Type B pancreatic cell (in vitro differentiated cells): Measurements from ENCODE around the gene CUL4A. TPM values are rescaled to one million over a fixed set of nuclear protein-coding genes. Genes with fewer than 3 reads are reported as not detected.

Experiments used
- DNase-seq: peaks from one replicate; pipeline ENCODE4 v3.0.0; 2021; ENCODE audit warnings: mixed read lengths; ENCODE audit not compliant: unreplicated experiment; ENCODE audit errors: extremely low spot score
- H3K27ac Mint-ChIP-seq: 2 replicates; pipeline ENCODE4 v1.8.0; 2021; ENCODE audit warnings: mild to moderate bottlenecking, mixed read lengths
- H3K27me3 Mint-ChIP-seq: 2 replicates; pipeline ENCODE4 v1.8.0; 2021; ENCODE audit warnings: mixed read lengths
- H3K36me3 Mint-ChIP-seq: 2 replicates; pipeline ENCODE4 v1.8.0; 2021; ENCODE audit warnings: mixed read lengths
- H3K4me1 Mint-ChIP-seq: one replicate; pipeline ENCODE4 v1.8.0; 2021; ENCODE audit warnings: mixed read lengths; ENCODE audit not compliant: unreplicated experiment
- H3K4me3 Mint-ChIP-seq: 2 replicates; pipeline ENCODE4 v1.8.0; 2021; ENCODE audit warnings: mild to moderate bottlenecking, mixed read lengths
- H3K9me3 Mint-ChIP-seq: 2 replicates; pipeline ENCODE4 v1.8.0; 2021; ENCODE audit warnings: mixed read lengths
- CTCF ChIP-seq: fragments of 200-600 bp; sonication (generic); conservative IDR thresholded peaks from 2 replicates; pipeline ENCODE4 v1.5.0; 2021; ENCODE audit warnings: antibody characterized with exemption, mild to moderate bottlenecking
- total RNA-seq: library from RNA; stranded (reverse); gene quantifications from 2 replicates; pipeline ENCODE4 v1.2.1, GENCODE V29; 2021; ENCODE audit warnings: low replicate concordance

Gene CUL4A
- total RNA-seq, 1 donor from 2014 or later, result 64.6 TPM

- H3K9me3 Mint-ChIP-seq, result no peaks in the 10 kb centered on the region
- H3K36me3 Mint-ChIP-seq, result peaks cover 33% of the 10 kb centered on the region
- DNase-seq, result no peak
- no peaks in the 10 kb centered on the region for H3K4me1 Mint-ChIP-seq
- no peak overlapping the region for H3K4me3 Mint-ChIP-seq
- no peak for TF ChIP-seq CTCF
- no peaks in the 10 kb centered on the region for H3K27me3 Mint-ChIP-seq
- no peak overlapping the region for H3K27ac Mint-ChIP-seq
Measured at GRCh38 chr13:113190181-113190580, 19.2 kb upstream of the CUL4A start.

GRCh38 chr13:113192279-113192678 lies 17.1 kb upstream of the CUL4A start:
- Mint-ChIP-seq H3K4me1 (no peaks in the 10 kb centered on the region), H3K27me3 (no peaks in the 10 kb centered on the region), H3K4me3 (no peak overlapping the region), H3K36me3 (peaks cover 34% of the 10 kb centered on the region), H3K9me3 (no peaks in the 10 kb centered on the region), H3K27ac (no peak overlapping the region)
- DNase-seq, result no peak
- TF ChIP-seq CTCF, result no peak

GRCh38 chr13:113192902-113193301 lies 16.5 kb upstream of the CUL4A start:
- Mint-ChIP-seq H3K4me1 (no peaks in the 10 kb centered on the region), H3K36me3 (peaks cover 32% of the 10 kb centered on the region), H3K9me3 (no peaks in the 10 kb centered on the region), H3K4me3 (no peak overlapping the region), H3K27ac (no peak overlapping the region), H3K27me3 (no peaks in the 10 kb centered on the region)
- TF ChIP-seq CTCF, result no peak
- DNase-seq, result no peak

- Mint-ChIP-seq H3K9me3 (no peaks in the 10 kb centered on the region), H3K36me3 (peaks cover 19% of the 10 kb centered on the region), H3K4me3 (no peak overlapping the region), H3K27me3 (no peaks in the 10 kb centered on the region), H3K4me1 (no peaks in the 10 kb centered on the region), H3K27ac (no peak overlapping the region)
- no peak for DNase-seq
- TF ChIP-seq CTCF, result no peak
Measured at GRCh38 chr13:113195360-113195759, 14.1 kb upstream of the CUL4A start.

- Mint-ChIP-seq H3K4me3 (no peak overlapping the region), H3K9me3 (no peaks in the 10 kb centered on the region), H3K27ac (no peak overlapping the region), H3K4me1 (peaks cover 1% of the 10 kb centered on the region), H3K27me3 (no peaks in the 10 kb centered on the region), H3K36me3 (peaks cover 18% of the 10 kb centered on the region)
- DNase-seq, result no peak
- TF ChIP-seq CTCF, result no peak
Measured at GRCh38 chr13:113196970-113197737, 12.3 kb upstream of the CUL4A start.
